ENCODE data around the gene NOP9. TPM values are rescaled to one million over a fixed set of nuclear protein-coding genes. Genes with fewer than 3 reads are reported as not detected.
A peak's percentile ranks its signal among the peaks of the same experiment; 100 is the strongest.

Gene NOP9
- total RNA-seq, 3 donors from 2014 or later: 18.4 to 21.0 (median 19.0) TPM

DNA sequence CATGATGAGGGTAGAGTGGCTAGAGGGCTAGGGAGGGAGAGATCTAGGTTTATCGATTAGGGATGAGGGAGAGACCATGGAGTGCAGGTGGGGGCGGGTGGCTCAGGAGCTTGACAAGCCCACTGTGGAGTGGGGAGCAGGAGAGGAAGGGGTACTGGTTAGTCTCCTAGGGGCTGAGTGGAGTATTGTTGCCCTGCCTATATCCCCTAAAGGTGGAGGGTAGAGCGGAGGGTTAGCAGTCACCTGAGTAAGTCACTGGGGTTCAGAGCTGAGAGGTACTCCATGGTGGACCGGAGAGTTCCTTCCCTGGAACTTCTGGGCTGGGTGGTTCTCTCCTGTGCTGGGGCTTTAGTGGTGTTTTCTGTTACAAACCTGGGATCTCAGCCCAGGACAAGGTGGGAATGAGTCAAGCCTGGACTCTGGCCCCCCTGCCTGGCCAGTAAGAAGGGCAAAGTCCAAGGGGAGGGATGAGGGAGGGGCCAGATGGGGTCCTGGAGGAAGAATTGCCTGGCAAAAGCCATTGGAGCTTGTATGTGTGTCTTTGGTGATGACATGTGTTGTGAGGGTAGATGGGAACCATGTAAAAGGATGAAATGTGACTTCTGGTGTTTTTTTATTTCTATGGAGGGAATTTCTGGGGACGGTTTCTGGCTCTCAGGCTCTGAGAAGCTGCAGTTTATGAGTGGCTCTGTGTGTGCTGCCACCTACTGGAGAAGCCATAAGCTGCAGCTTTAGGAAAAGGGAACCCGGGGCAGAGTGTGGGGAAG, 8.1 kb downstream of the NOP9 start, which contains the start of gene CIDEB:
CIDEB (minus strand) TSS at position 403 of the 767 bp plus-strand sequence; CDS start at position 284, 119 bp downstream.
- no peaks in the 10 kb centered on the region for H3K27me3 ChIP-seq
- DNase-seq (ENCODE audit: low spot score in 2 of 2): no peak
- peaks cover 15% of the 10 kb centered on the region for H3K36me3 ChIP-seq
- H3K27ac ChIP-seq: peak within 1 kb of the TSS; percentile 34 to 90
- H3K4me1 ChIP-seq: peaks cover 12 to 19% of the 10 kb centered on the region in 2 donors
- H3K4me3 ChIP-seq: no peak within 1 kb of the TSS
- no peaks in the 10 kb centered on the region for H3K9me3 ChIP-seq
- intact Hi-C loops (cut with DNase I; ENCODE audit: low total_unique reads): loop anchor here (10.0 kb wide), 1 partner anchor 63 kb away; the partner anchor contains the start of gene TINF2
- no peak for TF ChIP-seq POLR2AphosphoS5 (IDR thresholded peaks at IDR 0.05)
- TF ChIP-seq POLR2A (IDR thresholded peaks at IDR 0.05): no peak
- TF ChIP-seq, protein P1, sequence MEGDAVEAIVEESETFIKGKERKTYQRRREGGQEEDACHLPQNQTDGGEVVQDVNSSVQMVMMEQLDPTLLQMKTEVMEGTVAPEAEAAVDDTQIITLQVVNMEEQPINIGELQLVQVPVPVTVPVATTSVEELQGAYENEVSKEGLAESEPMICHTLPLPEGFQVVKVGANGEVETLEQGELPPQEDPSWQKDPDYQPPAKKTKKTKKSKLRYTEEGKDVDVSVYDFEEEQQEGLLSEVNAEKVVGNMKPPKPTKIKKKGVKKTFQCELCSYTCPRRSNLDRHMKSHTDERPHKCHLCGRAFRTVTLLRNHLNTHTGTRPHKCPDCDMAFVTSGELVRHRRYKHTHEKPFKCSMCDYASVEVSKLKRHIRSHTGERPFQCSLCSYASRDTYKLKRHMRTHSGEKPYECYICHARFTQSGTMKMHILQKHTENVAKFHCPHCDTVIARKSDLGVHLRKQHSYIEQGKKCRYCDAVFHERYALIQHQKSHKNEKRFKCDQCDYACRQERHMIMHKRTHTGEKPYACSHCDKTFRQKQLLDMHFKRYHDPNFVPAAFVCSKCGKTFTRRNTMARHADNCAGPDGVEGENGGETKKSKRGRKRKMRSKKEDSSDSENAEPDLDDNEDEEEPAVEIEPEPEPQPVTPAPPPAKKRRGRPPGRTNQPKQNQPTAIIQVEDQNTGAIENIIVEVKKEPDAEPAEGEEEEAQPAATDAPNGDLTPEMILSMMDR (IDR thresholded peaks at IDR 0.05): peak; percentile 65 to 81 (median 72)

DNA sequence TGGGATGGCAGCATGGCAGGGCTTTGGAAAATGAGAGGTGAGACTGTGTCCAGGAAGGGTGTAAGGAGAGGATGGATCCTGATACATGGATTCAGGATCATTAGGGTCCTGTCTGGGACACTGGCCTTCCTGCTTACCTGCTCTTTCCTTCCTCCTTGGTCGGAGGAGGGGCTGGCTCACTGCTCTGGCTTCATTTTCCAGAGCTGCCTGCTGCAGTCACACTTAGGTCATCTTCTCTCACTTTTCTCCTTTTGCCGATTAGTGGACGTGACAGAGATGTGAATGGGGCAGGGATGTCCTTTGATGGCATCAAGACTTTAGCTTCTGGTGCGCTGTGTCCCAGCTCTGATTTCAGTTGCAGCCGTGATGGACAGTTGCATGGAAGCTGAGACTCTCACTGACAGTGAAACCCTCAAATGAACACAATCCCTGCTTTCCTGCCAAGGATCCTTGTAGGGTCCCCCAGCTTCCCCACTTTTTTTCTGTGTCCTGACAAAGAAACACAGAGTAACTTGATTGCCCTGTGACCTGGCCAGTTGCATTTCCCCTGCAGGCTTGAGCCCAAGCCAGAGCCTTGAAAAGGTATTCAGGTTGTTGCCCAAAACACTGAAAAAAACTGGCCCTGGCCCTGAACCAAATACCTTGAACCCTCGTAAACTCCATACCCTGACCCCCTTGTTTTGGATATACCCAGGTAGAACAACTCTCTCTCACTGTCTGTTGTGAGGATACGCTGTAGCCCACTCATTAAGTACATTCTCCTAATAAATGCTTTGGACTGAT, 8.9 kb downstream of the NOP9 start:
- TF ChIP-seq POLR2AphosphoS5 (IDR thresholded peaks at IDR 0.05): no peak
- TF ChIP-seq, protein P1 (IDR thresholded peaks at IDR 0.05): peak in 1 of 3 donors; percentile 1
- no peak for TF ChIP-seq POLR2A (IDR thresholded peaks at IDR 0.05)
- Histone ChIP-seq H3K4me3 (no peak overlapping the region), H3K4me1 (peaks cover 12 to 19% of the 10 kb centered on the region in 2 donors), H3K27me3 (no peaks in the 10 kb centered on the region), H3K27ac (peak overlapping the region; percentile 19 to 90), H3K36me3 (peaks cover 13% of the 10 kb centered on the region), H3K9me3 (no peaks in the 10 kb centered on the region)
- intact Hi-C loops (cut with DNase I; ENCODE audit: low total_unique reads): loop anchor here (10.0 kb wide), 1 partner anchor 64 kb away; the partner anchor contains the start of gene TINF2
- DNase-seq (ENCODE audit: low spot score in 2 of 2): no peak

DNA sequence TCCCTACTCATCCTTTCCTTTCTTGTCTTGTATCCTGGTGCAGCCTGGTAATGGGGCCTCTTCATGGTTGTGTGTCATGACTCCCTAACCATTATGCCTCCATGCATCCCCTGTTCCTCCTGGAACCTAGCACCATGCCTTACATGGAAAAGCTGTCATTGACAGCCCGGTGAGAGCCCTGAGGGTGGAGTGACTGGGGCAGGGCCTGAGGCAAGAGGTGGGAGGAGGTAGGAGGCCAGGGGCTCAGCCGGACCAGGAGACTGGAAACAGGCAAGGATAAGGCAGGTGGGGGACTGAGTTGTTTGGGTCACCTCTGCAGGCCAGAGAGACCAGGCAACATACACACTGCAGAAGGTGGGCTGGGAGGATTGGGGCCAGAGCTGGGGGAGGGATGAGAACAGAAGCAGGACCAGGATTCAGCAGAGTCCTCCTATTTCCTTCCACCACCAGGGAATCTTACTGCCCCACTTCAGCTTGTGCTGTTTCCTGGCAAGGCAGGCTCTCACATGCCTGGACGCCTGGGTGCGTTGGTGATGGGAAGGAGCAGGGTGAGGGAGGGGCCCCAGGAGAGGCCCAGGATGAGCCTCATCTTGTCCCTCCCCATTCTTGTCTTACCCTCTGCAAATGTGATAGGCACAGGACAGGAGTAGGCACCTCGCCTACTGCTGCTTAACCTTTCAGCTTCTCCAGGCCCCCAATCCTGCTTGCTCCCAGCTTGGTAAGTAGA, 10.1 kb downstream of the NOP9 start, which contains the start of gene LTB4R2:
LTB4R2 (plus strand) TSS at position 603 of the 727 bp plus-strand sequence. CDS start 525 bp downstream, outside the sequence.
- peak within 1 kb of the TSS; percentile 90 to 91 for H3K27ac ChIP-seq
- peak within 1 kb of the TSS; percentile 55 to 77 (median 61) for H3K4me3 ChIP-seq
- no peaks in the 10 kb centered on the region for H3K27me3 ChIP-seq
- DNase-seq (ENCODE audit: low spot score in 2 of 2): no peak
- no peaks in the 10 kb centered on the region for H3K9me3 ChIP-seq
- peaks cover 2% of the 10 kb centered on the region for H3K36me3 ChIP-seq
- intact Hi-C loops (cut with DNase I; ENCODE audit: low total_unique reads): loop anchor here (10.0 kb wide), 1 partner anchor 65 kb away; the partner anchor contains the start of gene TINF2
- H3K4me1 ChIP-seq: peaks cover 12 to 19% of the 10 kb centered on the region in 2 donors
- no peak for TF ChIP-seq POLR2A (IDR thresholded peaks at IDR 0.05)
- TF ChIP-seq POLR2AphosphoS5 (IDR thresholded peaks at IDR 0.05): no peak
- TF ChIP-seq, protein P1 (IDR thresholded peaks at IDR 0.05): no peak

DNA sequence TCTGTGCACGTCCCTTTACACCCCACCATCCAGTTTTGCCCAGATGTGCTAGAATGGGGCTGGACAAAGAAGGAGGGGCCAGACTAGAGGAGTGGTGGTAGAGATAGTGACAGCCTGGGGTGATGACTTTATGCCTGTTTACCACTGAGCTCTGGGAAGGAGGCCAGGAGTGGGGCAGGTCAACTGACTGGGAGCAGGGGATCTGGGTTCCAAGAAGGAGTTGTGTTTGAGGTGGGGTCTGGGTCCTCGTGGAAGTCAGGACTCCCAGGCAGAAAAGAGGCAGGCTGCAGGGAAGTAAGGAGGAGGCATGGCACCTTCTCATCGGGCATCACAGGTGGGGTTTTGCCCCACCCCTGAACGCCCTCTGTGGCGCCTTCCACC, 10.6 kb downstream of the NOP9 start:
- peaks cover 12 to 19% of the 10 kb centered on the region in 2 donors for H3K4me1 ChIP-seq
- intact Hi-C loops (cut with DNase I; ENCODE audit: low total_unique reads): no loop called here
- no peaks in the 10 kb centered on the region for H3K27me3 ChIP-seq
- no peaks in the 10 kb centered on the region for H3K36me3 ChIP-seq
- H3K4me3 ChIP-seq: peak overlapping the region; percentile 55 to 77 (median 61)
- no peaks in the 10 kb centered on the region for H3K9me3 ChIP-seq
- no peak for DNase-seq (ENCODE audit: low spot score in 2 of 2)
- TF ChIP-seq, protein P1 (IDR thresholded peaks at IDR 0.05): no peak
- TF ChIP-seq POLR2AphosphoS5 (IDR thresholded peaks at IDR 0.05): no peak
- TF ChIP-seq POLR2A (IDR thresholded peaks at IDR 0.05): no peak
- peak overlapping the region; percentile 90 to 91 for H3K27ac ChIP-seq
